EL (cell line): ENCODE results near the gene YPEL2.
A peak's percentile ranks its signal among the peaks of the same experiment; 100 is the strongest.

Experiments used
- DNase-seq: peaks from one replicate; pipeline ENCODE4 v3.0.0-alpha.2; 2016

YPEL2 gene

DNA sequence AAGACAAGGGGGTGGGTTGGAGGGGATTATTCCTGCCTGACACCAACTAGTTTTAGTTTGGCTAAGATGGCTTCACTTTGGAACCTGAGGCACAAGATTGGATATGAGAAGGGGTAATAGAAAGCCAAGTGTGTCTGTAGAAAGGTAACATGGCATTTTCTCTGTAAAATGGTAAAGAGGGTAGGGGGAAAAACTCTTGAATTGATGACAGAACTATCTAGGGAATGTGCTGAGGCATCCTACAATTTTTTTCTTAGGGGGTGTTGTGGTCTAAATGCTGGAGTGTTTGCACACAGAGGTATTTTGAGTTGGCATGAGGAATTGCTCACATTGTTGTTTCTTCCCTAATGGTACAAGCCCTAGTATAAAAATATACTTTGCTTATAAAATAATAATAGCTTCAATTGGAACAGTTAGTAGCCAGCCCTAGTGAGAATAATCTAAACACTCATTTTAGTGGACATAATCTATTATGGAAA, 25.8 kb downstream of the YPEL2 start:
- DNase-seq = peak; percentile 62

DNA sequence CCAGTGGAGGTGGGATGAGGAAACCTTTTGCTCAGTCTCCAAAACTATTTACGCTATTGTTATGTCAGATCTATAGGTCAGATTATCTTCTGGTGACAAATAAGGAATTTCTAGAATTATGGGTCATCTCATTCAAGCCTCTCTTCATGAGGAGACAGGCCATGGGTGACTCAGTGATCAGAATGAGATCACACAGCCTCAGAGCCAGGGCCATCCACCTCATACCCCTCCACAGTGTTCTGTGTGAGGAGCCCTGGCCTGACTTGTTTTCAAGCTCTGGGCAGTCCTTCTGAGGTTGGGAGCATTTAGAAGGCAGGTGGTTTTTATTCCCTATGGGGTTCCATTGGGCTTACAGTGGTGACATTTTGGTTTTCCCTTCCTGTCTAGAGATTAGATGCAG, 26.5 kb downstream of the YPEL2 start:
- DNase-seq = peak; percentile 92

DNA sequence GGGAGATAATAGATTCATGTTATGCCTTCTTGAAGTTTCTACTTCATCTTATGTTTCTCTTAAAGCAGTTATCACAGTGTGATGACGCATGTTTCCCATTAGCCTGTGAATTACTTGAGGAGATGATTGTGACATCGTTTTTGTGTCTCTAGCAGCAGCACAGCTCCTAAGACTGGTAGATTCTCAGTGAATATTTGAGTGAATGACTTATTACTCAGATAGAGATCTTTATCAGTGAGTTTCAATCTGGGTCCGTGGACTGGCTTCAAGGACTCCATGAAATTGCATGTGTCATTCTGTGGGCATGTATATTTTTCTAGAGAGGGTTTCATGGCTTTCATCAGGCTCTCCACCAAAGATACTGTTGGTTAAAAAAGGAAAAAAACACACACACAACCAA, 29.9 kb downstream of the YPEL2 start:
- peak; percentile 96 for DNase-seq

DNA sequence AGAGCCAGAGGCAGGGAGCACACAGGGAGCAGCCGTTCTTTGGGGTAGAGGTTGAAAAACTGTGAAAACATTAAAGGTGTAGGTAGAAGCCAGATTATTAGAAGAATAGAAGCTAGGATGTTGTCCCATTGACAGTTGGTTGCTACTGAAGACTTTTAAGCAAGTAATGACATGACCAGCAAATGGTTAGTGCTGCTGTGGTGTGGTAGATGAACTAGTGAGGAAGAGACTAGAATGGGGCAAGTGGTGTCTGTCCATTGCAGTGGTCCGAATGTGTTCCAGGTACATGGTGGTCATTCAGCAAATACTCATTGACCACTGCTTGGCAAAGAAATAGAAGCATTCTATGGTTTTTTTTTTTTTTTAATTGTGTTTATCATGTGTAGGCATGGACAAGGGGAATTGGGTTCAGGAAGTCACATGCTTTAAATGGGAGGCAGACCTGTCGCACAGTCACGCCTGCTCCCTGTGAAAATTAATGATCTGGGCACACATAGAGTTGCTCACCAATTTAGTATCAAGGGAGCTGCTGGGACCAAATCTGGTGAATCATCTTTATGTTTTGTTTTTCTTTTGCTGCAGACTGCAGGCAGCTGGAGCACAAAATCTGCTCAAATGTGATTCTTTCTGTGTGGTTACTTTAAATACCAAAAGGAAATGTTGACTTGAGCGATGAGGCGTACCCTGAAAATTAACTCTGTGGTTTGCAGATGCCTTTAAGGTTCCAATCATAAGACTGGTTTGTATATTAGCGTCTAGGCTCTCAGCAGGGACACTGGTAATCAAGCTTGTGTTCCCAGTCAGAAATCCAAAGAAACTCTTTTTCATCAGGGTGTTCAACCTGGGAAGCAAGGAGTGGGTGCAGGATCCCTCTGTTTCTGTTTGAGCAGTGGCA, 30.7 kb downstream of the YPEL2 start:
- DNase-seq = peak; percentile 91

DNA sequence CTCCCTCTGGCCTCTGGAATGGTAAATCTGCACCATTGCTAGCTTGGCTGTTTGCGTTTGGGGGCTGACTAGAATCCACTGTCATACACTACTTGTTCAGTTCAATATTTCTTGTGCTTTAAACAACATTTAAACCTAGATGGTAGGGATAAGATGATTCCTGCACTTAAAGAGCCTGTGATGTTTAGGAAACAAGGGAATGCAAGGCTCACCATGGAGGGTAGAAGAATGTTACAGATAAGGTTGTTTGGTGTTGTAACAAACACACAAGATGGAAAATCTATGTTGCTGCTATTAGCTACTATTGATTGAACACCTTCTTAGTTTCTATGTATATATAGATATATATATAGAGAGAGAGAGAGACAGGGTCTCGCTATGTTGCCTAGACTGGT, 31.4 kb downstream of the YPEL2 start:
- no peak for DNase-seq

DNA sequence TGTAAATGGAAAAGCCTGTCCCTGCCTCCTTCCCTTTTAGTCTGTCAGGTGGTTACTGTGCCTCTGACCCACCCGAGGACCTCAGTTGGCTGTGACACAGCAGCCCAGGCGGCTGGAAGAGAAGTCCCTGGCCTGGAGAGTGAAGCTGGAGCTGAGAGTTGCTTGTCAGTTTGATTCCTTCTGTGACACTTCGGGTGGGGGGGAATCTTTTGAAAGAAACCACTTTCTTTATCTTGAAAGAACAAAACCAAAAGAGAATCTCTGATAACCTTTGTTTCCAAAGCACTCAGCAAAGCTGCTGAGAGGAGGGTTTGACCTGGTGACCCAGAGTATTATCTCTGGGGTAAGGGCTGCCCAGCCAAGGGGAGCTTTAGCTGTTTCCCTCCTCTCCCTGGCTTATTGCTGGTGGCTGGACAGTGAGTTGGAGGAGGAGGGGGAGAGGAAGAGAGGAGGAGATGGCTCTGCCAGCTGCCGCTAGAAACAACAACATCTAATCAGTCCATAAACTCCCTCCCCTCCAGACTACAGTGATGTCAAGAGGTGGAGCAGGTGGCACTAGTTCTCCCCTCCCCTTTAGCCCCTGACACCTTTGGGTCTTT, 34.0 kb downstream of the YPEL2 start:
- DNase-seq = no peak

DNA sequence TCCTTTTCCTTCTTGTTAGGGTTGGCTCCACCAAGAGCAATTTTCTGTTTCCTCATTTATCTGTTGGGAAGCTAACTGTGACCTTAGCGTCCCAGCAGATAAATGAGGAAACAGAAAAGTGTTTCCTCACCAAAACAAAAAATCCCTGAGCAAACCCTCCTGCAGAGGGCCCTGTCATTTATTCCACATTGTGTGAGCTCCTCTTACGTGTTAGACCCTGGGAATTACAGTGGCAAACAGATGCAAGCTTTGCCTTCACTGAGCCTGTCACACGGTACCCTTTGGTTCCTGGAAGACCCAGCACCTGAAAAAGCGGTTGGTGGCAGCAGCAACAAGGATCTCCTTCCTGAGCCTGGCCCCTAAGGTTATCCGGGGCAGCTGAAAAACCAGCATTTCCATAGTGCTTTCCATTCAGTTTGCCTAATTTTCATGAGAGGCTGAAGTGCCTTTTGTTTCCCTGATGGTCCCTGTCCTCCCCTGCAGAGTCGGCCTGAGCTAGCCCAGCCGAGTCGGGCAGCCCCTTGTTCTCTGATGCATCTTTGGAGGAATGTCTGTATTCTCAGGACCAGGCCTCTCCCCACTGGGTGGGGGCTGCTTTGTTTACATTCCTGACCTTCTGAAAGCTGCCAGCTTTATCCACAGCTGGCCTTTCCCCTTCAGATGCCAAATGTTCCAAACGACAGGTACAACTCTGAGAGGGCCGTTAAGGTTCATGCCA, 34.7 kb downstream of the YPEL2 start:
- no peak for DNase-seq

DNA sequence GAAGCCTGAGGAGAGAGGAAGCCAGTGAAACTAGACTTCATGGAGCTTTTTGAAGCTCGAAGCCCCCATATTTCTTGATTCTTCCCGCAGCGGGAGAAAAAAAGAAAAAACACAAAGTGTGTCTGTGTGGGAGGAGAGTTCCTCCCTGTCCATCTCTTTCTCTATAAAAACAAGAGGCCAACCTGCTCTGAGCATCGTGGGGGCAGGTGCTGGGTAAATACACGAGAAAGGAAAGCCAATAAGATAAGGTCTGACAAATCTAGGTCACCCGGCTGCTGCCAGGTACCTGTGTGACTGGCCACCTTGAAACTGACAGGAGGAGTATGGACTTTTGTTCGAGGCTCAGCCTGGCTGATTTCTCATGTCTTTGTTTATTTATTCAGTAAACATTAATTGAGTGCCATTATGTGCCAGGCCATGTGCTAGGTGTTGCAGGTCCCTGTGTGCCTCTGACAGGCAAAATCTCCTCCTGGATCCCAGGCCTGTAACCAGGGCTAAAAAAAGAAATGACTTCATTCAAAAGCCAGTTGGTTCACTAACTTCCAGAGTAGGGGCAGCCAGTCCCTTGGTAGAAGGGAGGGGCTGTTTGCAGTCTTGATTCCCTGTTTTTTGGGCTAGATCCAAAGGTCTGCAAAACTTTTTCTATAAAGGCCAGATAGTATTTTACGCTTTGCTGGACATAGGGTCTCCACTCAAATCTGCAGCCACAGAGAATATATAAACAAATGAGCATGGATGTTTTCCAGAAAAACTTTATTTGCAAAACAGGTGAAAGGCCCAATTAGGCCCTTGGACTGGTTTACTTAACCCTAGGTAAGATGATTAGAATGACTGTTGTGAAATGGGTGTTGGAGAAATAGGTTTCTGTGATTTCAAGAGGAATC, 35.6 kb downstream of the YPEL2 start:
- peak; percentile 60 for DNase-seq

DNA sequence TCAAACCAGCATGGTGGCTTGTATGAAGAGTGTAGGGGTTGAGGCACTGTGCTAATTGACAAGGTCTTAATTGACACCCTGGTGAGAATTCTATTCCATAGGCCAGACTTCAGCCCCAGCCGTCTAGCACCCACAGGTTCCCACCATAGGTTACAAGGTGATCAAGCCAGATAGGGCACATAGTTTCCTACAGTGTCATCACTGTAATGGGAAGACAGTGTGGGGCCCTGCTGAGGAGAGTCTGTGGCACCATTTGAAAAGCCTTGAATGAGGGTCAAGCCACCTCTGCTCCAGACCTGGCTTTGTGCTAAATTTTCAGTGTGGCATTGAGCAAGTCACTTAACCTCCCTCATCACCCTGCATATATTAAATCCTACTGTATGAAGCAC, 36.2 kb downstream of the YPEL2 start:
- no peak for DNase-seq

DNA sequence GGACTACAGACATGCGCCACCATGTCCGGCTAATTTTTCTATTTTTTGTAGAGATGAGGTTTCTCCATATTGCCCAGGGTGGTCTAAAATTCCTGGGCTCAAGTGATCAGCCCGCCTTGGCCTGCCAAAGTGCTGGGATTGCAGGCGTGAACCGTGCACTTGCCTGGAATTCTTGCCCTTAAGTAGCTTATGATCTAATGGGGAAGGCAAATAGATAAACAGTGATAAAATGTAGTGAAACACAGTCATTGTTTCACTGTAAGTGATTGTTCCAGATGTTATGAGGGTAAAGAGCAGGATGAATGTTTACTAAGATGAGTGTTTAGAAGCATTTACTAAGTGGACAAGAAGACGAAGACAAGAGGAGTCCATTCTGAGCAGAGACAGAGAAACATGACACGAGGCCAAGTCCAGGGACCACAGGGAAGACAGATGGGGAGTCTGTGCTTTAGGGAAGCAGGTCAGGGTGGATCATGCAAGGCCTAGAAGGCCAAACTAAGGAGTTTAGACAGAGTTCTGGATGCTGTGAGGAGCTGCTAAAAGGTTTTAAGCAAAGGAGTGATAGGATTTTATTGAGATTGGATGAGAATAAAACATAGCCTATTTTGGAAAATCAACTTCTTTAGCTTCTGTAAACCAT, 36.9 kb downstream of the YPEL2 start:
- DNase-seq = no peak

DNA sequence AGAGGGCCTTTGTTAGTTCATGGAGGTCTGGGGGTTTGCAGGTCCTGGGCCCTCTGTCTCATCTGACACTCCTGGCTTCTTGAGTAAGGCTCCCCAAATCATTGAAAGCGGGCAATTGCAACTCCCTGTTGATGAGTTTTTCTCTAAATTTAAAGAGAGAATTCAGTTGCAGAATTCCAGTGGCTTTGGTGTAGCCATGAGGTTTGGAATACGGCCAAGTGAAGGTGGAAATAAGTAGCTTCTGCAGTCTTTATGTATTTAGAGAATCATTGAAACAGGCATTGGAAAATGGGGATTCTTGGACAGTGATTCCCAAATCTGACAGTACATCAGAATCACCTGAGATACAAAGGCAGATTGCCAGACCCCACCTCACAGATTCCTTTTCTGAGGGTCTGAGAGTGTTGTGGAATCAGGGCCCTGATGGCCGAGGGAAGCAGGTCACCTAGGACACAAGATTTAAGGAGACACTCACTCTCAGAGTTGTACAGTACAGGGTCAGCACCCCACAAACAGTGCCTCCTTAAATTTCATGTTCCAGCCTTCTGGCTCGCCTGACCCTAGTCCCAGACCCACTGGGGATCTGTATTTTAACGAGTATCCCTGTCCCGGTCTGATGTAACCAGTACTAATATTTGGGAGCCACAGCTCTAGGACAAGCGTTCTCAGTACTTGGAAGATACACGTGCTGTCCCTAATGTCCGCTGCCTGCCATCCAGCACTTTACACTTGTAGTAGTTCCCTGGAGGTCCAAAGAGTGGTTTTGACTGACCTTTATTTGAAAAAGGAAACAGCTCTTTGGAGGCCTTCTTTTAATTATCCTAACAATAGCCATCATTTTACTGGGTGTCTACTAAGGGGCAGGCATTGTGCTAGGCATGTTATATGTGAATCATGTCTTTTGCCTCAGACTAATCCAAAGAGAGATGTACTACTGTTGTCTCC, 37.8 kb downstream of the YPEL2 start:
- no peak for DNase-seq

DNA sequence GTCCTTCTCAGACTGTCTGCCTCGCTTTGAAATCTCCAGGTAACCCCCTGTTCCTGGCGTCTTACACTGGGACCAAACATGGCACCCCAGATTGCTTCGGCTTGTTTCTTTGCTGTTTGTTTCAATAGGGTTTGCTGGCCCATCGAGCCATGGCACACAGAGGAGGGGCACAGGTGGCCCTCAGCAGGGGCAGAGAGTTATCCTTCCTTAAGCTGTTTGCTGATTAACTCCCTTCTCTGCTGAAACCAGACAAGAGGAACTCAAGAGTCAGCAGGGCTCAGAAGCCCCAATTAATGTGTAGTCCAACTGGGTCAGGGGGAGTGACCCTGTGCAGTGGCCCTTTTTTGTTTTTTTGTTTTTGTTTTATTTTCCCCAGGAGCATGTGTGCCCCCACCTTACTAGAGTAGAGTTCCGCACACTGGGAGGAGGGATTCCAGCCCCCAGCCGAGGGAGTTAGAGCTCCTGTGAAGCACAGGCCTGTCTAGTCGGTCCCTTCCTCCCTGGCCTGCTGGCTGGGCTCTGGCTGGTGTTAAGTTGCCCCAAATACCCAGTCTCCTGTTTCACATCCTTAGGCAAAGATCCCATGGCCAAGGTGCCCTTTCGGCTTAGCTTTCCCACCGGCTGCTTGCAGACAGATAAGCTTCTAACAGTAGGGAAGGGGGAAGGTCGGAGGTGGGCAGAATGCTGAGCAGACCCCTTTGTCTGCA, 39.3 kb downstream of the YPEL2 start:
- DNase-seq = no peak

DNA sequence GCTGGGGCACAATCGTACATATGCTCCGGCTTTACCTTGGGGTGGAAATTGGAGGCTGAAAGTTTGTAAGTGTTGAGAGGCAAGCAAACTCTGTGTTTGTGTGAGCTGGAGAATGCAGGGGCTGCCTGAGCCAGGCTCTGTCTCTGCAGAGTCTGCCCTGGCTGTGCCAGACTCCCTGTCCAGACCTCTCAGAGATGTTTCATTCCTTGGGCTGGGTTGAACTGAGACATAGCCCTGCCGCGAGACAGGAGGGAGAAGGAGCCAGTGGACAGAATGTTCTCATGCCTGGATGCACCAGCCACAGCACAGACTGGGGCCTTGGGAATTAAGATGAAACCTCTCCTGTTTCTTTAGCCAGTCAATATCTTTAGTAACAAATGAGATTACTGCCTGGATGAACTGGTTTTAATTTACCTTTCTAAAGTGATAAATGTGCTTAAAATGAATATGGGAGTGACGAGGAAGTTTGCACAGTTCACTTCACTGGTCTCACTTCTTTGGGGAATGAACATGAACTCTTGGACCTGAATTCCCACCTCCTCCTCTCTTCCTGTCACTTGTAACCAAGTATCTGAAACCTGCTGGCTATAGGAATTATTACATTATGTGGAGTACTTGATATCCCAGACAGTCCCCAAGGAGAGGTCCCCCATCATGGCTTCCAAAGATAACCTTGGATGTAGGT, 40.1 kb downstream of the YPEL2 start:
- DNase-seq = no peak

DNA sequence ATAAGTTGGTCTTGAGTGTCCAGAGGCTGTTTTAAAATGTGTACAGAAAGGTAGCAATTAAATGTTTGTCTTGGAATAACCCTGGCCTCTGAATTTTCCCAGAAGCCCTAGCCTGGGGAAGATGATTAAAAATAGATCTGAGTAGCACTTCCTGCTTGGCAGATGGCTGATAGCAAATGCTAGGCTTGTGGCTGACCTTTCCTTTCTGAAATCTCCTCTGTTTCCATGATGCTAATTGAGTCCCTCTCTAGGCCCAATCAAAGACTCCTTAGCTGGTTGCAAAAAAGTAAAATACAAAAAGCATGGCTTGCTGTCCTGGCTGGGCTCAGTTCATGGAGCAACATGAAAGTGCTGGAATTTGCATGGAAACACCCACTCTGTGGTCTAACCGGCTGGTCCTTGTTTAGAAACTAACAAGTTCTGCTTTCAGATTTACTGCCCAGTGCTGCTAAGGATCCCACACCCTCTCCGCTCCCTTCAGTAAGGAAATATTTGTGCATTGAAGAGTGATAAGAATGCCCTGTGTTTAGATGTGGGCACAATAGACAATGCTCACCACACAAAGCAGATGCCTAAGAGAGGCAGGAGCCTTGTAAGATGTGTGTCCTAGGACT, 40.8 kb downstream of the YPEL2 start:
- no peak for DNase-seq

DNA sequence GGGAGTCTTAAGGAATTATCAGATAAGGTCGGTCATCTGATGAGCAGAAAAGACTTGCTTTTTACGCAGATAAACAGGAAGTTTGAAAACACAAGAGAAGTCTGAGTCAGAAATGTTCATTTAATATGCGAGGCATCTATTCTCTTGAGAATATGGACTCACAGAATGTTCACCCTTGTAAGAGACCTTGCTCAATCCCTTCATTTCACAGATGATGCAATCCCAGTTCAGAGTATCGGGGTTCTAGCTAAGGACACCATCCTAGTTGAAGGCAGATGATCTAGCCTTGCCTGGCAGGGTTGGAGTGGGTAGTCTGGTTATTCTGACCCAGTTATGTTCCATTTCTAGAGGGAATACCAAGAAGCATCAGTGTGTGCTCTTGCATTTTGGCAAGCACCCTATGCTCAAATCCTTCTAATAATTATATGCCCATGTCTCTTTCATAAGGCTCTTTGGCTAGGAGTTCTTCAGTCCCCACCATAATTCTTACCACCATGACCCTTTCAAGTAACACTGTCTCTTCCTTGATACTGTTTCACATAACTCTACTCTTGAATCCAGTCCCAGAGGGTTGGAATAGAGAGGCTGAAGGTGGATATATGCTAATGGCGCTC, 42.5 kb downstream of the YPEL2 start:
- DNase-seq = peak; percentile 69

DNA sequence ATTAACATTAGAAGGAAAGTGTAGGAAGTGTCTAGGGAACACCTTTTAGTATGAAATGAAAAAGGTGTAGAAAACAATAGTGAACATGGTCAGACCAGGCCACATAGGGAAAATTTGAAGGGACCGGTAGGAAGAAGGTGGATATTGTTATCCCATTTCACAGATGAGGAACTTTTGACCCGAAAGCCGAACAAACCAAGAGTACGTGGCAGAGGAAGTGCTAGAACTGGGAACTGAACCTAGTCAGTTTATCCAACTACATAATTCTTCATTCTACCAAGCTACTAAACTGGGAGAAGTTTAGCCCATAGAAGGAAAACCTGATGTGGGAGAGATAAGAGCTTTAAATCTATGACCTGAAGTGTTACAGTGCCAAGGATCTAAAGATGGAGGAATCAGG, 43.2 kb downstream of the YPEL2 start:
- DNase-seq = no peak

DNA sequence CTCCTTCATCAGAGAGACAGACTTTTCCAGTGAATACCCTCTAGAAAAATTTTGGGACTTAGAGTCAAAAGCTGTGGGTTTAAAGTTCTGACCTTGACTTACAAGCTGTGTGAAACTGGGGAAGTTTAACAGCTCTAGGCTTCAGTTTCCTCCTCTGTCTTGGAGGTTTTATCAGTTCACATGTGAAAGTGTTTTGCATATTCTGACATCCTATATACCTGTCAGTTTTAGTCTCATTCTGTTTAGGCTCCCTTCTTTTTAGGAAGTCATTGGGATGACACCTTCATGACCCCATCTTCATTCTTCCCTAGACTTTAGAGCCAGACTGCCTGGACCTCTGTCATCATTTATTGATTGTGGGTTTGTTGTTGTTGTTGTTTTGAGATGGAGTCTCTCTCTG, 44.4 kb downstream of the YPEL2 start:
- no peak for DNase-seq

DNA sequence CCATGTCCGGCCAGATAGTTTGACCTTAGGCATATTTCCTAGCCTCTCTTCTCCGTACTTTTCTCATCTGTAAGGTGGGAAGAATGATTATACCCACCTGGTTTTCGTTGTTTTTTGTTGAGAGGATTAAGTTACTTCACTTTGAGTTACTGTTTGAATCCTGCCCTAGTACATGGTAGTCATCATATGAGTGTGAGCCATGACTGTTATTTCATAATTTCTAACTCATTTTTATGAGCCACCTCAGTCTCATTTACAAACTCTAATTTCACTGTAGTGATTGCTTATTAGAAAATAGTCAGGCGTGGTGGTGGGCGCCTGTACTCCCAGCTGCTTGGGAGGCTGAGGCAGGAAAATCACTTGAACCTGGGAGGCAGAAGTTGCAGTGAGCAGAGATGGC, 45.1 kb downstream of the YPEL2 start:
- no peak for DNase-seq

DNA sequence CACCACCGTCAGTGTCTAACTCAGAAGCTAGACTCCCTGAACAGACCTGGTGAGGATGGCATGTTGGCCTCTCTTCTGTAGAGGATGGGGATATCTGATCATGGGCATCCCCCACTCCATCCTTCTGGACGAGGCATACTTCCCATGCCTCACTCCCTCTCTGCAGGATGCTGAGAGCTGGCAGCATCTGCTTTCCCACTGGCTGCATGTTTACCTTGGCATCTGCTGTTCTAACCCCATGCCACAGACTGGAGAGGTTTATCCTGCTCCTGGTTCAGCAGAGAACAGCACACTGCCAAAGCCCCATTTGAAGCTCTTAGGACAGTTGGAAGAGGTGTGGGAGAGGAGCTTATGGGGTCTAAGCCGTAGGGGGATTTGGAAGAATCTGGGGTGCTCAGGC, 46.0 kb downstream of the YPEL2 start:
- peak; percentile 67 for DNase-seq
